ENCODE measurements around the gene YTHDF2. TPM values are rescaled to one million over a fixed set of nuclear protein-coding genes. Genes with fewer than 3 reads are reported as not detected.

YTHDF2 gene
- total RNA-seq, 1 donor from 2014 or later = 97.5 TPM

DNA sequence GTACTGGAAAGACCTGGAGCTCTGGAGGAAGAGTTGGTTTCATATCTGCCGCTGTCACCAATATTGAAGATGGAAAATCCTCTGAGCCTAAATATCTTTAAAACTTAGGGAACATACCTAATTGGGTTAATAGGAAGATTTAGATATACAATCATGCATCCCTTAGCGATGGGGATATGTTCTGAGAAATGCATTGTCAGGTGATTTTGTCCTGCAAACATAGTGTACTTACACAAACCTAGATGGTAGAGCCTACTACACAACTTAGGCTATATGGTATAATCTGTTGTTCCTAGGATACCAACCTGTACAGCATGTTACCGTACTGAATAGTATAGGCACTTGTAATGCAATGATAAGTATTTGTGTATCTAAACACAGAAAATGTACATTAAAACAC lies 22.5 kb downstream of the YTHDF2 start:
- no peaks in the 10 kb centered on the region for H3K27me3 Mint-ChIP-seq (ENCODE audit: low read depth, unreplicated experiment)
- Histone ChIP-seq H3K36me3 (ENCODE audit: insufficient read depth, low read length) (peaks cover 7% of the 10 kb centered on the region), H3K4me3 (ENCODE audit: insufficient read depth, low read depth, low read length) (no peak overlapping the region), H3K9me3 (ENCODE audit: insufficient read depth, low read depth, low read length) (no peaks in the 10 kb centered on the region), H2AFZ (ENCODE audit: low read depth, low read length) (no peak overlapping the region), H3K9ac (ENCODE audit: low read length) (no peak overlapping the region), H3K27ac (ENCODE audit: low read depth, low read length) (no peak overlapping the region), H3K27me3 (ENCODE audit: insufficient read depth, low read length) (no peaks in the 10 kb centered on the region), H3K4me2 (ENCODE audit: low read length) (no peak overlapping the region), H3K79me2 (ENCODE audit: insufficient read depth, low read length) (peaks cover 96% of the 10 kb centered on the region), H4K20me1 (ENCODE audit: insufficient read depth, low read length) (peaks cover 90% of the 10 kb centered on the region), H3K4me1 (ENCODE audit: insufficient read depth, low read length) (peaks cover 9% of the 10 kb centered on the region)
- no peak for FAIRE-seq
- no peak for DNase-seq (ENCODE audit: low read depth)
- peaks cover 5% of the 10 kb centered on the region for H3K36me3 Mint-ChIP-seq (ENCODE audit: low read depth, unreplicated experiment)
- peaks cover 5% of the 10 kb centered on the region for H3K4me1 Mint-ChIP-seq (ENCODE audit: low read depth, unreplicated experiment)
- H3K27ac Mint-ChIP-seq (ENCODE audit: unreplicated experiment) = no peak overlapping the region
- no peak for TF ChIP-seq EZH2 (IDR thresholded peaks at IDR 0.05; ENCODE audit: insufficient read depth, low read length)
- no peak overlapping the region for H3K4me3 Mint-ChIP-seq (ENCODE audit: unreplicated experiment)
- no peaks in the 10 kb centered on the region for H3K9me3 Mint-ChIP-seq (ENCODE audit: unreplicated experiment)

DNA sequence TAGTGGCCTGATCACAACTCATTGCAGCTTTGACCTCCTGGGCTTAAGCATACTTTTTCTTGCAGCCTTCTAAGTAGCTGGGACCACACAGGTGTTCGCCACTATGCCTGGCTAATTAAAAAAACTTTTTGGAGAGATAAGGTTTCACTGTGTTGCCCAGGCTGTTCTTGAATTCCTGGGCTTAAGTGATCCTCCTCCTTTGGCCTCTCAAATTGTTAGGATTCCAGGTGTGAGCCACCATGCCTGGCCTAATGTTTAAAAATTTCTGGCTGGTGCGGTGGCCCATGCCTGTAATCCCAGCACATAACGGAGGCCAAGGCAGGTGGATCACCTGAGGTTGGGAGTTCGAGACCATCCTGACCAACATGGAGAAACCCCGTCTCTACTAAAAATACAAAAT lies 24.4 kb downstream of the YTHDF2 start:
- no peaks in the 10 kb centered on the region for H3K4me1 ChIP-seq (ENCODE audit: insufficient read depth, low read length)
- no peak overlapping the region for H2AFZ ChIP-seq (ENCODE audit: low read depth, low read length)
- no peak overlapping the region for H3K27ac Mint-ChIP-seq (ENCODE audit: unreplicated experiment)
- no peaks in the 10 kb centered on the region for H3K9me3 ChIP-seq (ENCODE audit: insufficient read depth, low read depth, low read length)
- H3K36me3 Mint-ChIP-seq (ENCODE audit: low read depth, unreplicated experiment) = peaks cover 5% of the 10 kb centered on the region
- no peak overlapping the region for H3K4me3 Mint-ChIP-seq (ENCODE audit: unreplicated experiment)
- peaks cover 13% of the 10 kb centered on the region for H3K36me3 ChIP-seq (ENCODE audit: insufficient read depth, low read length)
- peaks cover 5% of the 10 kb centered on the region for H3K4me1 Mint-ChIP-seq (ENCODE audit: low read depth, unreplicated experiment)
- no peak overlapping the region for H3K4me3 ChIP-seq (ENCODE audit: insufficient read depth, low read depth, low read length)
- H3K27me3 ChIP-seq (ENCODE audit: insufficient read depth, low read length) = no peaks in the 10 kb centered on the region
- H3K79me2 ChIP-seq (ENCODE audit: insufficient read depth, low read length) = peaks cover 95% of the 10 kb centered on the region
- FAIRE-seq (no peak), DNase-seq (ENCODE audit: low read depth) (no peak)
- H3K27me3 Mint-ChIP-seq (ENCODE audit: low read depth, unreplicated experiment) = no peaks in the 10 kb centered on the region
- peaks cover 90% of the 10 kb centered on the region for H4K20me1 ChIP-seq (ENCODE audit: insufficient read depth, low read length)
- no peak overlapping the region for H3K9ac ChIP-seq (ENCODE audit: low read length)
- TF ChIP-seq, protein P1, sequence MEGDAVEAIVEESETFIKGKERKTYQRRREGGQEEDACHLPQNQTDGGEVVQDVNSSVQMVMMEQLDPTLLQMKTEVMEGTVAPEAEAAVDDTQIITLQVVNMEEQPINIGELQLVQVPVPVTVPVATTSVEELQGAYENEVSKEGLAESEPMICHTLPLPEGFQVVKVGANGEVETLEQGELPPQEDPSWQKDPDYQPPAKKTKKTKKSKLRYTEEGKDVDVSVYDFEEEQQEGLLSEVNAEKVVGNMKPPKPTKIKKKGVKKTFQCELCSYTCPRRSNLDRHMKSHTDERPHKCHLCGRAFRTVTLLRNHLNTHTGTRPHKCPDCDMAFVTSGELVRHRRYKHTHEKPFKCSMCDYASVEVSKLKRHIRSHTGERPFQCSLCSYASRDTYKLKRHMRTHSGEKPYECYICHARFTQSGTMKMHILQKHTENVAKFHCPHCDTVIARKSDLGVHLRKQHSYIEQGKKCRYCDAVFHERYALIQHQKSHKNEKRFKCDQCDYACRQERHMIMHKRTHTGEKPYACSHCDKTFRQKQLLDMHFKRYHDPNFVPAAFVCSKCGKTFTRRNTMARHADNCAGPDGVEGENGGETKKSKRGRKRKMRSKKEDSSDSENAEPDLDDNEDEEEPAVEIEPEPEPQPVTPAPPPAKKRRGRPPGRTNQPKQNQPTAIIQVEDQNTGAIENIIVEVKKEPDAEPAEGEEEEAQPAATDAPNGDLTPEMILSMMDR (IDR thresholded peaks at IDR 0.05; ENCODE audit: insufficient read depth, low read depth, low read length) = no peak
- TF ChIP-seq EZH2 (IDR thresholded peaks at IDR 0.05; ENCODE audit: insufficient read depth, low read length) = no peak
- H3K4me2 ChIP-seq (ENCODE audit: low read length) = no peak overlapping the region
- H3K9me3 Mint-ChIP-seq (ENCODE audit: unreplicated experiment) = no peaks in the 10 kb centered on the region
- no peak overlapping the region for H3K27ac ChIP-seq (ENCODE audit: low read depth, low read length)

- no peaks in the 10 kb centered on the region for H3K9me3 Mint-ChIP-seq (ENCODE audit: unreplicated experiment)
- H3K79me2 ChIP-seq (ENCODE audit: insufficient read depth, low read length) = peaks cover 86% of the 10 kb centered on the region
- H3K36me3 ChIP-seq (ENCODE audit: insufficient read depth, low read length) = peaks cover 27% of the 10 kb centered on the region
- H3K9me3 ChIP-seq (ENCODE audit: insufficient read depth, low read depth, low read length) = no peaks in the 10 kb centered on the region
- H3K27ac ChIP-seq (ENCODE audit: low read depth, low read length) = no peak overlapping the region
- no peak overlapping the region for H3K4me3 Mint-ChIP-seq (ENCODE audit: unreplicated experiment)
- DNase-seq (ENCODE audit: low read depth) (no peak), FAIRE-seq (no peak)
- H3K27me3 Mint-ChIP-seq (ENCODE audit: low read depth, unreplicated experiment) = no peaks in the 10 kb centered on the region
- TF ChIP-seq, protein P1 (IDR thresholded peaks at IDR 0.05; ENCODE audit: insufficient read depth, low read depth, low read length) = no peak
- TF ChIP-seq EZH2 (IDR thresholded peaks at IDR 0.05; ENCODE audit: insufficient read depth, low read length) = no peak
- no peak overlapping the region for H3K4me3 ChIP-seq (ENCODE audit: insufficient read depth, low read depth, low read length)
- no peak overlapping the region for H3K27ac Mint-ChIP-seq (ENCODE audit: unreplicated experiment)
- no peak overlapping the region for H3K4me2 ChIP-seq (ENCODE audit: low read length)
- no peaks in the 10 kb centered on the region for H3K27me3 ChIP-seq (ENCODE audit: insufficient read depth, low read length)
- no peak overlapping the region for H2AFZ ChIP-seq (ENCODE audit: low read depth, low read length)
- H4K20me1 ChIP-seq (ENCODE audit: insufficient read depth, low read length) = peaks cover 80% of the 10 kb centered on the region
- no peak overlapping the region for H3K9ac ChIP-seq (ENCODE audit: low read length)
- H3K4me1 ChIP-seq (ENCODE audit: insufficient read depth, low read length) = no peaks in the 10 kb centered on the region
- H3K36me3 Mint-ChIP-seq (ENCODE audit: low read depth, unreplicated experiment) = no peaks in the 10 kb centered on the region
- H3K4me1 Mint-ChIP-seq (ENCODE audit: low read depth, unreplicated experiment) = no peaks in the 10 kb centered on the region
Measured at GRCh38 chr1:28766532-28767183, 29.9 kb downstream of the YTHDF2 start.
